Liver (tissue), 9 donors: ENCODE data around the gene CFAP57. TPM values are rescaled to one million over a fixed set of nuclear protein-coding genes. Genes with fewer than 3 reads are reported as not detected.
A peak's percentile ranks its signal among the peaks of the same experiment; 100 is the strongest.

Experiments used
- DNase-seq: peaks from one replicate; pipeline ENCODE4 v3.0.0-alpha.2; 2017; ENCODE audit warnings: low spot score
- H3K27ac ChIP-seq, 2 donors: one replicate each; pipeline ENCODE4 v1.7.0; 2013; ENCODE audit warnings: inconsistent platforms in 2 of 2, low read length in 2 of 2, control low read depth in 1 of 2, low read depth in 1 of 2, mild to moderate bottlenecking in 1 of 2
- H3K27me3 ChIP-seq, 4 donors: one replicate each; pipeline versions ENCODE4 v1.6.1 to v1.7.0; 2013; ENCODE audit warnings: low read length in 3 of 4, inconsistent platforms in 1 of 4, mild to moderate bottlenecking in 1 of 4, moderate library complexity in 1 of 4; ENCODE audit not compliant: control insufficient read depth in 4 of 4, insufficient read depth in 4 of 4
- H3K36me3 ChIP-seq, 4 donors: one replicate each; pipeline versions ENCODE4 v1.6.1 to v1.7.0; 2013; ENCODE audit warnings: low read length in 3 of 4, mild to moderate bottlenecking in 3 of 4, low read depth in 1 of 4, moderate library complexity in 1 of 4; ENCODE audit not compliant: control insufficient read depth in 4 of 4, insufficient read depth in 3 of 4
- H3K4me1 ChIP-seq, 4 donors: one replicate each; pipeline versions ENCODE4 v1.6.1 to v1.7.0; 2013; ENCODE audit warnings: low read length in 3 of 4, mild to moderate bottlenecking in 3 of 4, moderate library complexity in 1 of 4; ENCODE audit not compliant: control insufficient read depth in 4 of 4, insufficient read depth in 4 of 4
- H3K4me3 ChIP-seq, 3 donors: one replicate each; pipeline versions ENCODE4 v1.6.1 to v1.7.0; 2013; ENCODE audit warnings: low read length in 3 of 3, control low read depth in 1 of 3, low read depth in 1 of 3, mild to moderate bottlenecking in 1 of 3
- H3K9ac ChIP-seq, 2 donors: one replicate each; pipeline ENCODE4 v1.7.0; 2013; ENCODE audit warnings: low read length in 2 of 2, mild to moderate bottlenecking in 2 of 2, moderate library complexity in 2 of 2, control low read depth in 1 of 2, low read depth in 1 of 2
- H3K9me3 ChIP-seq, 4 donors: one replicate each; pipeline versions ENCODE4 v1.6.1 to v1.7.0; 2013; ENCODE audit warnings: low read length in 3 of 4; ENCODE audit not compliant: control insufficient read depth in 4 of 4
- ATF3 ChIP-seq: IDR thresholded peaks from 2 replicates; pipeline ENCODE4 v1.6.1; 2016; ENCODE audit warnings: antibody characterized with exemption
- EGR1 ChIP-seq, 2 donors: IDR thresholded peaks; 2 replicates each; pipeline ENCODE4 v1.6.1; 2016 to 2018; ENCODE audit warnings: antibody characterized with exemption in 2 of 2, low read depth in 2 of 2
- FOXA1 ChIP-seq: IDR thresholded peaks from 2 replicates; pipeline ENCODE4 v1.6.1; 2016; ENCODE audit warnings: antibody characterized with exemption
- FOXA2 ChIP-seq: IDR thresholded peaks from 2 replicates; pipeline ENCODE4 v1.6.1; 2016; ENCODE audit warnings: antibody characterized with exemption
- GABPA ChIP-seq, 2 donors: IDR thresholded peaks in 1 of 2; conservative IDR thresholded peaks in 1 of 2; 2 replicates each; pipeline ENCODE4 v1.6.1; 2016; ENCODE audit warnings: antibody characterized with exemption in 2 of 2, mild to moderate bottlenecking in 1 of 2, moderate library complexity in 1 of 2
- HNF4A ChIP-seq, 2 donors: conservative IDR thresholded peaks; 2 replicates each; pipeline ENCODE4 v1.6.1; 2016; ENCODE audit warnings: antibody characterized with exemption in 2 of 2, mild to moderate bottlenecking in 2 of 2
- HNF4G ChIP-seq: IDR thresholded peaks from 2 replicates; pipeline ENCODE4 v1.6.1; 2016; ENCODE audit warnings: antibody characterized with exemption
- JUND ChIP-seq, 2 donors: IDR thresholded peaks; 2 replicates each; pipeline ENCODE4 v1.6.1; 2016; ENCODE audit warnings: antibody characterized with exemption in 2 of 2
- NR2F2 ChIP-seq: IDR thresholded peaks from 2 replicates; pipeline ENCODE4 v1.6.1; 2016; ENCODE audit warnings: antibody characterized with exemption
- RAD21 ChIP-seq, 2 donors: IDR thresholded peaks; 2 replicates each; pipeline ENCODE4 v1.6.1; 2016; ENCODE audit warnings: antibody characterized with exemption in 2 of 2, mild to moderate bottlenecking in 2 of 2
- RXRA ChIP-seq, 2 donors: IDR thresholded peaks; 2 replicates each; pipeline ENCODE4 v1.6.1; 2017 to 2018; ENCODE audit warnings: antibody characterized with exemption in 2 of 2, mild to moderate bottlenecking in 1 of 2
- SP1 ChIP-seq: IDR thresholded peaks from 2 replicates; pipeline ENCODE4 v1.6.1; 2018; ENCODE audit warnings: antibody characterized with exemption, mild to moderate bottlenecking
- TAF1 ChIP-seq: conservative IDR thresholded peaks from 2 replicates; pipeline ENCODE4 v1.6.1; 2016; ENCODE audit warnings: antibody characterized with exemption, mild to moderate bottlenecking
- YY1 ChIP-seq: IDR thresholded peaks from 2 replicates; pipeline ENCODE4 v1.6.1; 2016; ENCODE audit warnings: antibody characterized with exemption, mild to moderate bottlenecking
- ZBTB33 ChIP-seq: IDR thresholded peaks from 2 replicates; pipeline ENCODE4 v1.6.1; 2016; ENCODE audit warnings: antibody characterized with exemption
- WGBS: extraction: QIAGEN DNeasy Blood & Tissue Kit; methylation state at CpG from one replicate; pipeline ENCODE4 v1.1.7; 2013; 5-methylcytosine and 5-hydroxymethylcytosine counted together
- polyA plus RNA-seq, 2 donors: library from polyadenylated mRNA; stranded (reverse) in 1 of 2; unstranded in 1 of 2; fragments of 200-250 nt in 1 of 2; fragments of >200 nt in 1 of 2; fragmentation: Nextera tagmentation in 1 of 2; extraction: Ambion mirVana in 1 of 2; gene quantifications; one replicate each; pipeline versions ENCODE4 v1.2.1 to v1.2.3, GENCODE V29; 2013 to 2015
- total RNA-seq, 2 donors: library from RNA; depleted of rRNA; stranded (reverse); fragments of >200 nt; gene quantifications; one replicate each; pipeline ENCODE4 v1.2.3, GENCODE V29; 2014
- TF ChIP-seq, protein P1 (sequence below): IDR thresholded peaks from 2 replicates; pipeline ENCODE4 v1.6.1; 2016; ENCODE audit warnings: antibody characterized with exemption, mild to moderate bottlenecking
- TF ChIP-seq, protein P2 (sequence below): IDR thresholded peaks from 2 replicates; pipeline ENCODE4 v1.6.1; 2016; ENCODE audit warnings: antibody characterized with exemption
- donor health status: healthy.
- donor health status: healthy.
- donor health status: healthy.
- donor health status: healthy.
- donor health status: healthy.

CFAP57 gene
- total and polyA plus RNA-seq, 4 donors: under 0.01 to 14.5 (median 0.10) TPM

DNA sequence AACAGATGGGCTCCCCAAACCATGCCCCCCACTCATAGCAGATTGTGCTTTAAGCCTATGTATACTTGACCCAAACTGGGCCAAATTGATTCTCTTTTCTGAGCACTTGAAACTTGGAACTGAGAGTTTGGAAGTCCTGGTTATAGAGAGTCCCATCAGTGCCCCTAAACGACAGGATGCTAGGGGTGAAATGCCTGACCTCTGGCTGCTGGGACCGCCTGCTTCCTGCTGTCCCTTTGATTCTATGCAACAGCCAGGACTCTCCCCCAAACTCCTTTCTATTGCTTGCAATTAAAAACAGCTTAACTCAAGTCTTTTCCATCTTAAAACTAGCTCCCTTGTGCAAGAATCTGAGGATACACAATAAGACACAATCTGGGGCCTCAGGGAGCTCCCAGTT, 108.6 kb downstream of the CFAP57 start:
- no peak overlapping the region for H3K27ac ChIP-seq
- no peaks in the 10 kb centered on the region for H3K36me3 ChIP-seq
- no peak overlapping the region for H3K9ac ChIP-seq
- no peak overlapping the region for H3K4me3 ChIP-seq
- 75% methylated on average over 2 of the region's 2 CpGs for WGBS
- peaks cover 21 to 78% (median 49%) of the 10 kb centered on the region in 4 donors for H3K4me1 ChIP-seq
- DNase-seq: no peak
- H3K9me3 ChIP-seq: no peaks in the 10 kb centered on the region
- TF ChIP-seq TAF1 (no peak), FOXA1 (no peak), GABPA (IDR thresholded peaks at IDR 0.05 in 1 of 2, conservative IDR thresholded peaks at IDR 0.05 in 1 of 2) (no peak), EGR1 (IDR thresholded peaks at IDR 0.05; ENCODE audit: low read depth in 2 of 2) (no peak), RAD21 (IDR thresholded peaks at IDR 0.05) (no peak), NR2F2 (peak; percentile 91), YY1 (no peak), RXRA (IDR thresholded peaks at IDR 0.05) (no peak), SP1 (peak; percentile 21), FOXA2 (no peak), HNF4A (conservative IDR thresholded peaks at IDR 0.05) (no peak), ZBTB33 (no peak)
- TF ChIP-seq, protein P1, sequence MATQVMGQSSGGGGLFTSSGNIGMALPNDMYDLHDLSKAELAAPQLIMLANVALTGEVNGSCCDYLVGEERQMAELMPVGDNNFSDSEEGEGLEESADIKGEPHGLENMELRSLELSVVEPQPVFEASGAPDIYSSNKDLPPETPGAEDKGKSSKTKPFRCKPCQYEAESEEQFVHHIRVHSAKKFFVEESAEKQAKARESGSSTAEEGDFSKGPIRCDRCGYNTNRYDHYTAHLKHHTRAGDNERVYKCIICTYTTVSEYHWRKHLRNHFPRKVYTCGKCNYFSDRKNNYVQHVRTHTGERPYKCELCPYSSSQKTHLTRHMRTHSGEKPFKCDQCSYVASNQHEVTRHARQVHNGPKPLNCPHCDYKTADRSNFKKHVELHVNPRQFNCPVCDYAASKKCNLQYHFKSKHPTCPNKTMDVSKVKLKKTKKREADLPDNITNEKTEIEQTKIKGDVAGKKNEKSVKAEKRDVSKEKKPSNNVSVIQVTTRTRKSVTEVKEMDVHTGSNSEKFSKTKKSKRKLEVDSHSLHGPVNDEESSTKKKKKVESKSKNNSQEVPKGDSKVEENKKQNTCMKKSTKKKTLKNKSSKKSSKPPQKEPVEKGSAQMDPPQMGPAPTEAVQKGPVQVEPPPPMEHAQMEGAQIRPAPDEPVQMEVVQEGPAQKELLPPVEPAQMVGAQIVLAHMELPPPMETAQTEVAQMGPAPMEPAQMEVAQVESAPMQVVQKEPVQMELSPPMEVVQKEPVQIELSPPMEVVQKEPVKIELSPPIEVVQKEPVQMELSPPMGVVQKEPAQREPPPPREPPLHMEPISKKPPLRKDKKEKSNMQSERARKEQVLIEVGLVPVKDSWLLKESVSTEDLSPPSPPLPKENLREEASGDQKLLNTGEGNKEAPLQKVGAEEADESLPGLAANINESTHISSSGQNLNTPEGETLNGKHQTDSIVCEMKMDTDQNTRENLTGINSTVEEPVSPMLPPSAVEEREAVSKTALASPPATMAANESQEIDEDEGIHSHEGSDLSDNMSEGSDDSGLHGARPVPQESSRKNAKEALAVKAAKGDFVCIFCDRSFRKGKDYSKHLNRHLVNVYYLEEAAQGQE: no peak
- TF ChIP-seq, protein P2, sequence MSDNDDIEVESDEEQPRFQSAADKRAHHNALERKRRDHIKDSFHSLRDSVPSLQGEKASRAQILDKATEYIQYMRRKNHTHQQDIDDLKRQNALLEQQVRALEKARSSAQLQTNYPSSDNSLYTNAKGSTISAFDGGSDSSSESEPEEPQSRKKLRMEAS: no peak
- no peaks in the 10 kb centered on the region for H3K27me3 ChIP-seq

DNA sequence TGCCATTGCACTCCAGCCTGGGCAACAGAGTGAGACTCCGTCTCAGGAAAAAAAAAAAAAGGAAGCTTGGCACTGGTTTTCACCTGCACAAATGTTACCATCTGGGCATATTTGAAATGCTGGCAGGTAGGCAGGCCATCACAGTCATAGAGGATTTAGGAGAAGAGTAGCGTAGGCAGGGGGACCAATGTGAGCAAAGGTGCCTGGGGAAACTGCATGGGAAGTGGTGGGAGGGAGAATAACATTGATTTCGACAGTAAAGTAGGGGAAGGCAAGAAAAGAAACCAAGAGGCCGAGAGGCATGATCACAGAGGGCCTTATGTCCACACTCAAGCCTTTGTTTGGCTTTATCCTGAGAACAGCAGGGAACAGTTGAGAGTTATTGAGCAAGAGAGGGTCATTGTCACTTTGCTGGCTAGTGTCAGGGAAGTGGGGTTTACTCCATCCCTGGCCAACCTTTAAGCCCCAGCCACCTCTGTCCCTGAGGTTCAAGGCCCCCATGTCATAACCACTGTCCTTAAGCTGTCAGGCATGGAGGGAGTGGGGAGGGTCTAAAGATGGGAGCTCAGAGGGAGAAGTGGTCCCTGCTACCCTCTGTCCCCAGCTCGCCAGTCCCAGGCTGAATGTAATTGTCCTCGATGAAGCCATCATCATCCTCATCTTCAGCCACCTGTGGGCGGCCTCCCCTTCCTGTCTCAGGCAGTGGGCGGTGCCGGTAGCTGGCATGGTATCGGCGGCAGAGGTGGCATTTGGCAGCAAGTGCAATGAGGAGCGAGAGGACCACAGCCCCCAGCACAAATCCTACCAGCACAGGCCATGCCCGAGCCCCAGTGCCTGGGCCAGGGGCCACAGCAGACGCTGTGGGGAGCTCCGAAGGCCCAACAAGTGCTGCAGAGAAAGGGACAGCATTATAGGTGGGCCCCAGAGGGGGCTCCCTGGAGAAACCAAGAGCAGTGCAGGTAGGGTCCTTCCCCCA, 110.4 kb downstream of the CFAP57 start:
- no peak overlapping the region for H3K4me3 ChIP-seq
- H3K9me3 ChIP-seq: no peaks in the 10 kb centered on the region
- peaks cover 16 to 63% (median 39%) of the 10 kb centered on the region in 4 donors for H3K4me1 ChIP-seq
- TF ChIP-seq JUND (IDR thresholded peaks at IDR 0.05) (no peak), RXRA (IDR thresholded peaks at IDR 0.05) (peak; percentile 92 to 93), NR2F2 (peak; percentile 56), RAD21 (IDR thresholded peaks at IDR 0.05) (peak; percentile 21 to 48), YY1 (no peak), HNF4A (conservative IDR thresholded peaks at IDR 0.05) (peak; percentile 82 to 87), HNF4G (peak; percentile 63), SP1 (peak; percentile 63), TAF1 (no peak), EGR1 (IDR thresholded peaks at IDR 0.05; ENCODE audit: low read depth in 2 of 2) (no peak), GABPA (IDR thresholded peaks at IDR 0.05 in 1 of 2, conservative IDR thresholded peaks at IDR 0.05 in 1 of 2) (no peak), ZBTB33 (peak; percentile 26), FOXA2 (peak; percentile 31), ATF3 (no peak)
- TF ChIP-seq, protein P1: no peak
- TF ChIP-seq, protein P2: peak; percentile 28
- no peak for DNase-seq
- H3K36me3 ChIP-seq: no peaks in the 10 kb centered on the region
- no peaks in the 10 kb centered on the region for H3K27me3 ChIP-seq
- 68% methylated on average over 15 of the region's 15 CpGs for WGBS
- H3K9ac ChIP-seq: peak overlapping the region in 1 of 2 donors; percentile 42
- H3K27ac ChIP-seq: peak overlapping the region; percentile 10 to 66
